ENCODE measurements around the gene KAT8.

GRCh38 chr16:31080035-31080629 lies 37.3 kb upstream of the KAT8 start:
- no peak for TF ChIP-seq CTCF (IDR thresholded peaks at IDR 0.05; ENCODE audit: poor library complexity)
- TF ChIP-seq EZH2phosphoT487 (IDR thresholded peaks at IDR 0.05; ENCODE audit: low read depth, severe bottlenecking, unreplicated experiment): no peak

Data from hepatocyte (in vitro differentiated cells).